ENCODE measurements around the gene SMG6.

DNA sequence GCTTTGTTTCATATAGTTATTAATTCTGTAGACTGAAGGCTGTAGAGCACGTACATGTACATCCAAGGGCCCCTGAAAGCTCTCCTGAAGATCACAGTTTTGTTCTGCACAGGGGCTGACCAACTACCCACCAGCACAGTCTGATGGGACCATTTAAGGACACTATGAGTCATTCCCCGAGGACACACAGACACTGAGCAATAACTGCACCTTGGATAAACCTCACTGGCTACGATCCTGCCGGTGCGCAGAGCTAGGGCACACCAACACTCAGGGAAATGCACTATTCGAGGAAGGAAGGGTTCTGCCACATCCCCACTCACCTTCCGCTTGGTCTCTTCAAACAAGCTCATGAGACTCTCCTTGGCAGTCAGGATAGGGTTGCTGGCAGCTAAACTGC is 20.3 kb downstream of the SMG6 start:
- TF ChIP-seq, protein P1, sequence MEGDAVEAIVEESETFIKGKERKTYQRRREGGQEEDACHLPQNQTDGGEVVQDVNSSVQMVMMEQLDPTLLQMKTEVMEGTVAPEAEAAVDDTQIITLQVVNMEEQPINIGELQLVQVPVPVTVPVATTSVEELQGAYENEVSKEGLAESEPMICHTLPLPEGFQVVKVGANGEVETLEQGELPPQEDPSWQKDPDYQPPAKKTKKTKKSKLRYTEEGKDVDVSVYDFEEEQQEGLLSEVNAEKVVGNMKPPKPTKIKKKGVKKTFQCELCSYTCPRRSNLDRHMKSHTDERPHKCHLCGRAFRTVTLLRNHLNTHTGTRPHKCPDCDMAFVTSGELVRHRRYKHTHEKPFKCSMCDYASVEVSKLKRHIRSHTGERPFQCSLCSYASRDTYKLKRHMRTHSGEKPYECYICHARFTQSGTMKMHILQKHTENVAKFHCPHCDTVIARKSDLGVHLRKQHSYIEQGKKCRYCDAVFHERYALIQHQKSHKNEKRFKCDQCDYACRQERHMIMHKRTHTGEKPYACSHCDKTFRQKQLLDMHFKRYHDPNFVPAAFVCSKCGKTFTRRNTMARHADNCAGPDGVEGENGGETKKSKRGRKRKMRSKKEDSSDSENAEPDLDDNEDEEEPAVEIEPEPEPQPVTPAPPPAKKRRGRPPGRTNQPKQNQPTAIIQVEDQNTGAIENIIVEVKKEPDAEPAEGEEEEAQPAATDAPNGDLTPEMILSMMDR (IDR thresholded peaks at IDR 0.05) = no peak
- no peak for TF ChIP-seq POLR2A (IDR thresholded peaks at IDR 0.05)

Data from esophagus squamous epithelium (tissue), 4 donors.